TTC549 (cell line): Measurements from ENCODE around the gene PLB1.
"Not testable (repeated sequence)": the region's sequence is repeated elsewhere in the genome, so short reads cannot be mapped to it uniquely, and the experiment has no call there.

Experiments
- FAIRE-seq: peaks from 2 replicates; lab custom pipeline; 2012; peaks lifted over from hg19 to GRCh38; lab: Jason Lieb, UNC

PLB1 gene

GRCh38 chr2:28465148-28465885, 30.5 kb upstream of the PLB1 start:
- no peak for FAIRE-seq

- FAIRE-seq, result no peak
Measured at GRCh38 chr2:28469304-28469703, 26.6 kb upstream of the PLB1 start.

DNA sequence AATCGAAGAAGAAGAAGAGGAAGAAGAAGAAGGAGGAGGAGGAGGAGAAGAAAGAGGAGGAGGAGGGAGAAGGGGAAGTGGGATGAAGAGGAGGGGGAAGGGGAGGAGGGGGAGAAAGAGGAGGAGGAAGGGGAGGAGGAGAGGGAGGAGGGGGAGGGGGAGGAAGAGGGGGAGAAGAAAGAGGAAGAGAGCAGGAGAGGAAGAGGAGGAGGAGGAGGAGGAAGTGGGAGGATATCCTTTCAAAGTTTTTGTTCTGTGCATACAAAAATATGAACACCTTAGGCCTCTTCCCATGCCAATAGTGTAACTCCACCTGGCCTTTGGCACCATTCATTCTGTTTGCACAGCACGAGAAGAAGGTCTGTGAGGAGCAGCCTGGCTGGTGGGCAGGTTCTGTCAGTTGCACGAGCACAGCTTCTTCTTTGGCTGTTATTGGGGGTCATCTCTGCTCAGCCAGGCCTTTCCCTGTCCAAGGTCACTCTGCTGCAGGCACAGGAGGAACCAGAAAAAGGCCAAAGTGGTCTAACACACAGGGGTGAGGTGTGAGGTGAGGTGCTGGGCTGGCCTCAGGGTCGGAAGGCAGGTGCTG, 25.8 kb upstream of the PLB1 start:
- no peak for FAIRE-seq

- no peak for FAIRE-seq
Measured at GRCh38 chr2:28470759-28471158, 25.1 kb upstream of the PLB1 start.

GRCh38 chr2:28471214-28471613, 24.6 kb upstream of the PLB1 start:
- no peak for FAIRE-seq

GRCh38 chr2:28471701-28472236, 24.1 kb upstream of the PLB1 start:
- FAIRE-seq, result no peak

GRCh38 chr2:28472641-28473040, 23.2 kb upstream of the PLB1 start:
- FAIRE-seq, result not testable (repeated sequence)

DNA sequence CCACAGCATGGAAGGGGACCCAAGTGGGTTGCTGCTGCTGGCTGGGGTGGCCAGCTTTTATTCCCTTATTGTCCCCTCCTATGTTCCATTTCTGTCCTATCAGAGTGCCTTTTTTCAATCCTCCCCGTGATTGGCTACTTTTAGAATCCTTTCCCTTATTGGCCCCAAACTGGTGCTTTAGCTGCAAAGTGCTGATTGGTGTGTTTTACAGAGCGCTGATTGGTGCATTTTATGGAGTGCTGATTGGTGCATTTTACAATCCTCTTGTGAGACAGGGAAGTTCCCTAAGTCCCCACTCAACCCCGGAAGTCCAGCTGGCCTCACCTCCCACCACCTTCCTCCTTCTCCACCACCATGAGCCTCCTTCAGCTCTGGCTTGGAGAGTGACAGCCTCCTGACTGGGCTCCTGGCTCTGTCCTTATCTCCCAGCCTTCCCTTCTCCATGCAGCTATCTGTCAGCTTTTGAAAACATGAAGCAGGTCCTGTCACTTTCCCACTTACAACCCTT, 20.7 kb upstream of the PLB1 start:
- no peak for FAIRE-seq

GRCh38 chr2:28477087-28477486, 18.8 kb upstream of the PLB1 start:
- no peak for FAIRE-seq

DNA sequence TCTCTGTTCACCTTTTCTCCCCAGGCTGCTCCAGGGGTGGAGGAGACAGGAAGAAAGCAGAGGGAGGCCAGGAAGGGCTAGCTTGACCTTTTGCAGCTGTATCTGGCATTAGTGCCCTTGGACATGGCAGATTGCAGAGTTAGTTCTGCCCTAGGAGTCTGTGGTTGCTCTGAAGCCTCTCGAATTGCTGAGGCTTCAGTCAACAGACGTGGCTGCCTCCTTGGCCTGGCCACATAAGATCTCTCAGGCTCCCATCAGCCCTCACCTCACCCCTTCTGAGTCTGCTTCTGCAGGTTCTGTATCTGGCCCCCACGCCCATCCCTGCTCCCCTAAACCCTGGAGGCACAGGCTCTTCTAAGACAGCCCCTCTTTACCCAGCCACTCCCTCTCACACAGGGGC, 18.2 kb upstream of the PLB1 start:
- no peak for FAIRE-seq

GRCh38 chr2:28480403-28481049, 15.3 kb upstream of the PLB1 start:
- FAIRE-seq, result no peak

GRCh38 chr2:28481905-28482304, 14.0 kb upstream of the PLB1 start:
- FAIRE-seq, result no peak

GRCh38 chr2:28484835-28485234, 11.0 kb upstream of the PLB1 start:
- no peak for FAIRE-seq

DNA sequence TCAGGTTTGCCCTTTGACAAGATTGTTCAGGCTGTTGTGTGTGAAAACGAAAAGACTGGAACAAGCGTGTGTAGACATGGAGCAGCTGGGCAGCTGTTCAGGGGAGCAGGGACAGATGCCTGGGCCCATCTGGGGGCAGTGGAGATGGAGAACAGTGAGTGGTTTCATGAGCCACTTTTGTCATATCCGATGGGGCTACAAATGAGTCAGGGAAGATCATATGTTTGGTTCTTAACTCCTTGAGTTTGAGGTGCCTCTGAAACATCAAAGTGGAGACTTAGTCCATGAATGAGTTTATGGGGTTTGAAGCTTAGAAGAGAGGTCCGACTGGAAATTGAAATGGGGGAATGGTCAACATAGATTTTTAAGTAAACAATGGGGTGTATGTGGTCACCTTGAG, 9.3 kb upstream of the PLB1 start:
- no peak for FAIRE-seq

DNA sequence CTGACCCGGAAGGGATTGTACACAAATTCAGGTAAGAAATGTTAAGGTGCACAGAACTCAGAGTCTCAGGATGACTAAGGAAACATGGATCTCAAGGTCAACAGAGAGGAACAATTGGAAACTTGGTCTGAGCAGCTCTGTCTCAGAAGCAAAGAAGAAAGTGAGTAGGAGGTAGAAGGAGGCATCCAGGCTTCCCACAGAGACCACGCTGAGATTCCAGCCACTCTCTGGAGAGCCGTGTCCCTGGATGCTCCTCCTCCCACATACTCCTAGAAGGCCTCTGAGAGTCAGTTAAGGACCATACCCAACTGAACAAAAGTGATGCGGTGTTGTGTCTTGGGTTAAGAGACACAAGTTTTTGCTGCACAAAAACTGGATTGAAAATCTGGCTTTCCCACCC, 8.6 kb upstream of the PLB1 start:
- FAIRE-seq, result no peak

DNA sequence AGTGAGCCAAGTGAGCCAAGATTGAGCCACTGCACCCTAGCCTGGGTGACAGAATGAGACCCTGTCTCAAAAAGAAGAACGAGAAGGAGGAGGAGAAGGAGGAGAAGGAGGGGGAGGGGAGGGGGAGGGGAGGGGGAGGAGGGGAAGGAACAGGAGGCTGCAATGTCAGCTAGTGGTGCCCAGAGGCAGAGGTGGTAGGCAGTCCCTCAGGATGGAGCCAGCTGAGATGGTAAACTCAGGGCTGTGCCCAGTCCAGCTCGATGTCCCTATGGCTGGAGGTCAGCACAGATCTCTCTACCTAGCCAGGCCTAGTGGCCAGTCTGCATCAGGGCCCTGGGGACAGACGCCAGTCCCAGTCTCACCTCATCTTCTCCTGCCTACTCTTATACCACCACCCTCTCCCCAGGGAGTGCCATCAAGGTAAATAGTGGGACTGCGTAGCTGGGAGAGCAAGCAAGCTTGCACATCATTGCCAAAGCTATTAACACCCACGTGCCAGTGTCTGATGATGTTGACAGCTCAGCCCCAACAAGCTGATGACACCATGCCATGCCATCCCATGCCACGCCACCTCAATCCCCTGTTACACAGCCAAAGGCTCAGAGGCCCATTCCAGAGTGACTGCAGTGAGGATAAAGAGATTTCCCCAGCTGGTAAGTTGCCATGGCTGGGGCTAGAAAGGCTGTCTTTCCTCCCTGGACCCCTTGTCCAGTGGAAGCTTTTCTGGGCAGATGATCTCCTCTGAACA, 7.6 kb upstream of the PLB1 start:
- no peak for FAIRE-seq

GRCh38 chr2:28488858-28489575, 6.8 kb upstream of the PLB1 start:
- FAIRE-seq, result no peak

DNA sequence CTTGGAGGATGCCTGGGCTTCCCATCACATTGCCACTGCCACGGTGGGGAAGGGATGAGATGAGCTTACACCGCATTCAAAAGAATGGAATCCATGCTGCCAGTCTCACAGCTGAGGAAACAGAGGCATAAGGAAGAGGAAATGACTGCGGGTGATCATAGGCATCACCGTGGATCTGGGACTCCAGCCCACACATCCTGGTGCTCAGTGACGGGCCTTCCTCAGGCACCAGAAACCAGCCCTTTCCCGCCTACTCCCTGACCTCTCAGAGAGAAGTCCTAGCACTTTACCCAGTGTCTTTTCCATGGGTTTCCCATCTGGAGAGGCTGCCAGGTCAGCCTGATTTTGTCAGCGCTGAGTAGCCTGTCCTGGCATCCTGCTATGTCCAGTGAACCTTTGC, 5.3 kb upstream of the PLB1 start:
- FAIRE-seq, result no peak

GRCh38 chr2:28492282-28492681, 3.6 kb upstream of the PLB1 start:
- FAIRE-seq, result no peak

- no peak for FAIRE-seq
Measured at GRCh38 chr2:28493636-28494035, 2.2 kb upstream of the PLB1 start.

GRCh38 chr2:28496781-28497180, 921 bp downstream of the PLB1 start:
- no peak for FAIRE-seq

DNA sequence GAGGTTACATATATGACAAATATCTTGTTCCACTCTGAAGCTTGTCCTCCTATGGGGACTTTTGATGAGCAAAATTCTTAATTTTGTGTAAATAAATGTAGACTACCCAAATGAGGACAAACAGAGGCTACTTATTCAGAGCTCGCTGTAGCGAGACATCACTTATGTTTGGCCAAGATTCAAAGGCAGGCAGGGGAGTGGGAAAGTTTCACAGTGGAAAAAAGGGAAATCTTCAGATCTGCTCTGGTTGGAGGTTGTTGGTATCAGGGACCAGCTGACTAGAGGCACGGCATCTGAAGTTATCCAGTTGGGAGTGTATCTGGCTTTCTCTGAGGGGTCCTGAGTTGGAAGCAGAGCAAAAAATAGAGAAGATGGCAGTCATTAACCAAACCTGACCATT, 1.3 kb downstream of the PLB1 start:
- FAIRE-seq, result no peak
